WTC11 (cell line): Measurements from ENCODE around the gene C9orf72. TPM values are rescaled to one million over a fixed set of nuclear protein-coding genes. Genes with fewer than 3 reads are reported as not detected.

Experiments
- ATAC-seq: fragments of 200-7000 bp; cut with Tn5 transposase; 2 replicates; pipeline ENCODE4 v1.10.0; 2021; ENCODE audit warnings: mild to moderate bottlenecking, moderate library complexity
- CTCF ChIA-PET: fragments of 300-600 bp; sonication (Branson Sonifier 250); formaldehyde crosslinking; loops from one replicate; lab custom pipeline; 2021; ENCODE audit warnings: antibody characterized with exemption; lab: Charles Lee
- POLR2A ChIA-PET: fragments of 350-600 bp; sonication (Branson Sonifier 250); formaldehyde crosslinking; loops from one replicate; lab custom pipeline; 2021; ENCODE audit warnings: antibody characterized with exemption; lab: Charles Lee
- DNase-seq: peaks from one replicate; pipeline ENCODE4 v3.0.0; 2021; ENCODE audit warnings: low spot score
- H3K27ac Mint-ChIP-seq: 2 replicates; pipeline ENCODE4 v1.8.0; 2021; ENCODE audit warnings: mixed read lengths
- H3K27me3 Mint-ChIP-seq: 2 replicates; pipeline ENCODE4 v1.8.0; 2021; ENCODE audit warnings: low read depth, mild to moderate bottlenecking, moderate library complexity, mixed read lengths
- H3K36me3 Mint-ChIP-seq: 2 replicates; pipeline ENCODE4 v1.8.0; 2021; ENCODE audit warnings: mixed read lengths
- H3K4me1 Mint-ChIP-seq: 2 replicates; pipeline ENCODE4 v1.8.0; 2022; ENCODE audit warnings: mixed read lengths
- H3K4me3 Mint-ChIP-seq: 2 replicates; pipeline ENCODE4 v1.8.0; 2021; ENCODE audit warnings: mild to moderate bottlenecking, moderate library complexity, mixed read lengths
- H3K9me3 Mint-ChIP-seq: 2 replicates; pipeline ENCODE4 v1.8.0; 2021; ENCODE audit warnings: mixed read lengths
- ATF2 ChIP-seq: sonication (generic); formaldehyde crosslinking; IDR thresholded peaks from 2 replicates; pipeline ENCODE4 v1.8.1; 2022; ENCODE audit warnings: low read depth, missing genetic modification reagents, borderline replicate concordance
- CREM ChIP-seq: sonication (generic); formaldehyde crosslinking; IDR thresholded peaks from 2 replicates; pipeline ENCODE4 v1.8.1; 2022; ENCODE audit warnings: mild to moderate bottlenecking, missing genetic modification reagents, moderate library complexity
- CTCF ChIP-seq: fragments of 200-600 bp; IDR thresholded peaks from 2 replicates; pipeline ENCODE4 v1.8.0; 2022; ENCODE audit warnings: antibody characterized with exemption
- EMX1 ChIP-seq: fragments of 250-450 bp; sonication (Bioruptor Pico); IDR thresholded peaks from 2 replicates; pipeline ENCODE4 v1.8.0; 2021; ENCODE audit warnings: mild to moderate bottlenecking
- ESRRA ChIP-seq: sonication (generic); formaldehyde crosslinking; IDR thresholded peaks from 2 replicates; pipeline ENCODE4 v1.8.1; 2022; ENCODE audit warnings: mild to moderate bottlenecking, missing genetic modification reagents, borderline replicate concordance
- FOXJ3 ChIP-seq: sonication (generic); formaldehyde crosslinking; IDR thresholded peaks from 2 replicates; pipeline ENCODE4 v1.9.0; 2021; ENCODE audit warnings: missing genetic modification reagents, mild to moderate bottlenecking, borderline replicate concordance
- FOXP1 ChIP-seq: sonication (generic); formaldehyde crosslinking; IDR thresholded peaks from 2 replicates; pipeline ENCODE4 v1.8.0; 2022; ENCODE audit warnings: missing genetic modification reagents, mild to moderate bottlenecking, moderate library complexity, borderline replicate concordance
- IRF2 ChIP-seq: sonication (generic); formaldehyde crosslinking; IDR thresholded peaks from 2 replicates; pipeline ENCODE4 v1.8.0; 2022; ENCODE audit warnings: low read depth, missing genetic modification reagents, borderline replicate concordance
- JUN ChIP-seq: sonication (generic); formaldehyde crosslinking; IDR thresholded peaks from 2 replicates; pipeline ENCODE4 v1.8.0; 2023; ENCODE audit warnings: mild to moderate bottlenecking, missing genetic modification reagents
- RELA ChIP-seq: sonication (generic); formaldehyde crosslinking; IDR thresholded peaks from 2 replicates; pipeline ENCODE4 v1.8.1; 2022; ENCODE audit warnings: missing genetic modification reagents, mild to moderate bottlenecking, borderline replicate concordance
- RORB ChIP-seq: fragments of 250-450 bp; sonication (Bioruptor Pico); IDR thresholded peaks from 2 replicates; pipeline ENCODE4 v1.9.0; 2021; ENCODE audit warnings: mild to moderate bottlenecking
- SMAD3 ChIP-seq: sonication (generic); formaldehyde crosslinking; IDR thresholded peaks from 2 replicates; pipeline ENCODE4 v1.8.0; 2022; ENCODE audit warnings: missing genetic modification reagents, mild to moderate bottlenecking, borderline replicate concordance
- SP1 ChIP-seq: sonication (generic); formaldehyde crosslinking; conservative IDR thresholded peaks from 2 replicates; pipeline ENCODE4 v1.8.1; 2022; ENCODE audit warnings: missing genetic modification reagents
- TCF7 ChIP-seq: sonication (generic); formaldehyde crosslinking; IDR thresholded peaks from 2 replicates; pipeline ENCODE4 v1.8.0; 2022; ENCODE audit warnings: mild to moderate bottlenecking, low read depth, missing genetic modification reagents, moderate library complexity
- TEAD1 ChIP-seq: sonication (generic); formaldehyde crosslinking; IDR thresholded peaks from 2 replicates; pipeline ENCODE4 v1.8.0; 2022; ENCODE audit warnings: mild to moderate bottlenecking, missing genetic modification reagents
- ZNF396 ChIP-seq: fragments of 250-450 bp; sonication (Bioruptor Pico); IDR thresholded peaks from 2 replicates; pipeline ENCODE4 v1.8.0; 2021; ENCODE audit warnings: mild to moderate bottlenecking, moderate library complexity, borderline replicate concordance
- ZNF416 ChIP-seq: fragments of 250-450 bp; sonication (Bioruptor Pico); IDR thresholded peaks from 2 replicates; pipeline ENCODE4 v1.9.0; 2021; ENCODE audit warnings: mild to moderate bottlenecking, inconsistent platforms
- ZNF423 ChIP-seq: fragments of 250-450 bp; sonication (Bioruptor Pico); IDR thresholded peaks from 2 replicates; pipeline ENCODE4 v2.1.2; 2022; ENCODE audit warnings: mild to moderate bottlenecking, moderate library complexity
- total RNA-seq: library from RNA; stranded (reverse); gene quantifications from 3 replicates; pipeline ENCODE4 v1.2.3, GENCODE V29; 2021
- TF ChIP-seq, protein P1 (sequence below): fragments of 250-450 bp; sonication (Bioruptor Pico); IDR thresholded peaks from 2 replicates; pipeline ENCODE4 v2.1.2; 2022; ENCODE audit warnings: mild to moderate bottlenecking, moderate library complexity
- TF ChIP-seq, protein P2 (sequence below): sonication (generic); formaldehyde crosslinking; IDR thresholded peaks from 2 replicates; pipeline ENCODE4 v1.8.0; 2022; ENCODE audit warnings: mild to moderate bottlenecking, missing genetic modification reagents
- TF ChIP-seq, protein P3 (sequence below): fragments of 250-450 bp; sonication (Bioruptor Pico); IDR thresholded peaks from 2 replicates; pipeline ENCODE4 v1.9.0; 2021; ENCODE audit warnings: mild to moderate bottlenecking, borderline replicate concordance
- TF ChIP-seq, protein P4 (sequence below): sonication (generic); formaldehyde crosslinking; IDR thresholded peaks from 2 replicates; pipeline ENCODE4 v1.8.0; 2023; ENCODE audit warnings: mild to moderate bottlenecking, missing genetic modification reagents
- TF ChIP-seq, protein P5 (sequence below): sonication (generic); formaldehyde crosslinking; IDR thresholded peaks from 2 replicates; pipeline ENCODE4 v1.8.0; 2022; ENCODE audit warnings: mild to moderate bottlenecking, missing genetic modification reagents

C9orf72 gene
- total RNA-seq, 1 experiment from 2014 or later = 21.5 TPM

- TF ChIP-seq FOXJ3 (CRISPR knock-in tag) = no peak
- no peak for TF ChIP-seq TEAD1
- no peak for TF ChIP-seq CREM (CRISPR knock-in tag)
- TF ChIP-seq SMAD3 (CRISPR knock-in tag) = no peak
- no peak for TF ChIP-seq ZNF396 (CRISPR knock-in tag)
- no peak for TF ChIP-seq EMX1 (CRISPR knock-in tag)
- TF ChIP-seq, protein P1, sequence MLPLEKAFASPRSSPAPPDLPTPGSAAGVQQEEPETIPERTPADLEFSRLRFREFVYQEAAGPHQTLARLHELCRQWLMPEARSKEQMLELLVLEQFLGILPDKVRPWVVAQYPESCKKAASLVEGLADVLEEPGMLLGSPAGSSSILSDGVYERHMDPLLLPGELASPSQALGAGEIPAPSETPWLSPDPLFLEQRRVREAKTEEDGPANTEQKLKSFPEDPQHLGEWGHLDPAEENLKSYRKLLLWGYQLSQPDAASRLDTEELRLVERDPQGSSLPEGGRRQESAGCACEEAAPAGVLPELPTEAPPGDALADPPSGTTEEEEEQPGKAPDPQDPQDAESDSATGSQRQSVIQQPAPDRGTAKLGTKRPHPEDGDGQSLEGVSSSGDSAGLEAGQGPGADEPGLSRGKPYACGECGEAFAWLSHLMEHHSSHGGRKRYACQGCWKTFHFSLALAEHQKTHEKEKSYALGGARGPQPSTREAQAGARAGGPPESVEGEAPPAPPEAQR (CRISPR knock-in tag) = no peak
- TF ChIP-seq ATF2 (CRISPR knock-in tag) = no peak
- TF ChIP-seq JUN (CRISPR knock-in tag) = no peak
- TF ChIP-seq IRF2 (CRISPR knock-in tag) = no peak
- TF ChIP-seq ZNF423 (CRISPR knock-in tag) = no peak
- TF ChIP-seq RORB = no peak
- no peak for TF ChIP-seq SP1 (CRISPR knock-in tag)
- TF ChIP-seq, all 79 proteins: peak for 0
Observed at GRCh38 chr9:27523141-27523540, 50.1 kb downstream of the C9orf72 start (continued).

DNA sequence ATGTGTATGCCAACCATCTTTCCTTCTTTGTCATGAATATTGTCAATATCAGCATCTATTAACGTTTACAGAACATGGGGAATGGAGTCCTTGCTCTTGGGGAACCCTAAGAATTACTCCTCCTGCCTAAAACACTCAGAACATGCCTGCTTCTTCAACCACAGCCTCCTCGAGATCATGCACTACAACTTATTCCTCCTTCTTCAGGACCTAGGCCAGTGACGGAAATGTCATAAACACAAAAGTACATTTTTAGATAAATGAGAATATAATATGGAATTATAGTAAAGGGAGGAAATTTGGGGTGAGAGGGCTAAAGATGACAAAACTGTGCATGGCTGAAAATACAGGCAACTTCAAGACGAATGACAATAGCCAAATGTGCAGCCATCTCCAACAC, 52.3 kb downstream of the C9orf72 start:
- Mint-ChIP-seq H3K27ac (no peak overlapping the region), H3K27me3 (no peaks in the 10 kb centered on the region), H3K9me3 (no peaks in the 10 kb centered on the region), H3K36me3 (peaks cover 5% of the 10 kb centered on the region; the same call in 1 of the 2 replicates), H3K4me1 (peaks cover 62% of the 10 kb centered on the region), H3K4me3 (no peak overlapping the region)
- ChIA-PET POLR2A (no interaction called here), CTCF (no interaction called here)
- DNase-seq = no peak
- no peak for ATAC-seq
- TF ChIP-seq, protein P2, sequence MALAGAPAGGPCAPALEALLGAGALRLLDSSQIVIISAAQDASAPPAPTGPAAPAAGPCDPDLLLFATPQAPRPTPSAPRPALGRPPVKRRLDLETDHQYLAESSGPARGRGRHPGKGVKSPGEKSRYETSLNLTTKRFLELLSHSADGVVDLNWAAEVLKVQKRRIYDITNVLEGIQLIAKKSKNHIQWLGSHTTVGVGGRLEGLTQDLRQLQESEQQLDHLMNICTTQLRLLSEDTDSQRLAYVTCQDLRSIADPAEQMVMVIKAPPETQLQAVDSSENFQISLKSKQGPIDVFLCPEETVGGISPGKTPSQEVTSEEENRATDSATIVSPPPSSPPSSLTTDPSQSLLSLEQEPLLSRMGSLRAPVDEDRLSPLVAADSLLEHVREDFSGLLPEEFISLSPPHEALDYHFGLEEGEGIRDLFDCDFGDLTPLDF (CRISPR knock-in tag) = no peak
- TF ChIP-seq FOXP1 (CRISPR knock-in tag) = no peak
- TF ChIP-seq, protein P3, sequence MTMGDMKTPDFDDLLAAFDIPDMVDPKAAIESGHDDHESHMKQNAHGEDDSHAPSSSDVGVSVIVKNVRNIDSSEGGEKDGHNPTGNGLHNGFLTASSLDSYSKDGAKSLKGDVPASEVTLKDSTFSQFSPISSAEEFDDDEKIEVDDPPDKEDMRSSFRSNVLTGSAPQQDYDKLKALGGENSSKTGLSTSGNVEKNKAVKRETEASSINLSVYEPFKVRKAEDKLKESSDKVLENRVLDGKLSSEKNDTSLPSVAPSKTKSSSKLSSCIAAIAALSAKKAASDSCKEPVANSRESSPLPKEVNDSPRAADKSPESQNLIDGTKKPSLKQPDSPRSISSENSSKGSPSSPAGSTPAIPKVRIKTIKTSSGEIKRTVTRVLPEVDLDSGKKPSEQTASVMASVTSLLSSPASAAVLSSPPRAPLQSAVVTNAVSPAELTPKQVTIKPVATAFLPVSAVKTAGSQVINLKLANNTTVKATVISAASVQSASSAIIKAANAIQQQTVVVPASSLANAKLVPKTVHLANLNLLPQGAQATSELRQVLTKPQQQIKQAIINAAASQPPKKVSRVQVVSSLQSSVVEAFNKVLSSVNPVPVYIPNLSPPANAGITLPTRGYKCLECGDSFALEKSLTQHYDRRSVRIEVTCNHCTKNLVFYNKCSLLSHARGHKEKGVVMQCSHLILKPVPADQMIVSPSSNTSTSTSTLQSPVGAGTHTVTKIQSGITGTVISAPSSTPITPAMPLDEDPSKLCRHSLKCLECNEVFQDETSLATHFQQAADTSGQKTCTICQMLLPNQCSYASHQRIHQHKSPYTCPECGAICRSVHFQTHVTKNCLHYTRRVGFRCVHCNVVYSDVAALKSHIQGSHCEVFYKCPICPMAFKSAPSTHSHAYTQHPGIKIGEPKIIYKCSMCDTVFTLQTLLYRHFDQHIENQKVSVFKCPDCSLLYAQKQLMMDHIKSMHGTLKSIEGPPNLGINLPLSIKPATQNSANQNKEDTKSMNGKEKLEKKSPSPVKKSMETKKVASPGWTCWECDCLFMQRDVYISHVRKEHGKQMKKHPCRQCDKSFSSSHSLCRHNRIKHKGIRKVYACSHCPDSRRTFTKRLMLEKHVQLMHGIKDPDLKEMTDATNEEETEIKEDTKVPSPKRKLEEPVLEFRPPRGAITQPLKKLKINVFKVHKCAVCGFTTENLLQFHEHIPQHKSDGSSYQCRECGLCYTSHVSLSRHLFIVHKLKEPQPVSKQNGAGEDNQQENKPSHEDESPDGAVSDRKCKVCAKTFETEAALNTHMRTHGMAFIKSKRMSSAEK = no peak
- TF ChIP-seq CREM (CRISPR knock-in tag) = no peak
- TF ChIP-seq ESRRA (CRISPR knock-in tag) = no peak
- TF ChIP-seq, protein P4, sequence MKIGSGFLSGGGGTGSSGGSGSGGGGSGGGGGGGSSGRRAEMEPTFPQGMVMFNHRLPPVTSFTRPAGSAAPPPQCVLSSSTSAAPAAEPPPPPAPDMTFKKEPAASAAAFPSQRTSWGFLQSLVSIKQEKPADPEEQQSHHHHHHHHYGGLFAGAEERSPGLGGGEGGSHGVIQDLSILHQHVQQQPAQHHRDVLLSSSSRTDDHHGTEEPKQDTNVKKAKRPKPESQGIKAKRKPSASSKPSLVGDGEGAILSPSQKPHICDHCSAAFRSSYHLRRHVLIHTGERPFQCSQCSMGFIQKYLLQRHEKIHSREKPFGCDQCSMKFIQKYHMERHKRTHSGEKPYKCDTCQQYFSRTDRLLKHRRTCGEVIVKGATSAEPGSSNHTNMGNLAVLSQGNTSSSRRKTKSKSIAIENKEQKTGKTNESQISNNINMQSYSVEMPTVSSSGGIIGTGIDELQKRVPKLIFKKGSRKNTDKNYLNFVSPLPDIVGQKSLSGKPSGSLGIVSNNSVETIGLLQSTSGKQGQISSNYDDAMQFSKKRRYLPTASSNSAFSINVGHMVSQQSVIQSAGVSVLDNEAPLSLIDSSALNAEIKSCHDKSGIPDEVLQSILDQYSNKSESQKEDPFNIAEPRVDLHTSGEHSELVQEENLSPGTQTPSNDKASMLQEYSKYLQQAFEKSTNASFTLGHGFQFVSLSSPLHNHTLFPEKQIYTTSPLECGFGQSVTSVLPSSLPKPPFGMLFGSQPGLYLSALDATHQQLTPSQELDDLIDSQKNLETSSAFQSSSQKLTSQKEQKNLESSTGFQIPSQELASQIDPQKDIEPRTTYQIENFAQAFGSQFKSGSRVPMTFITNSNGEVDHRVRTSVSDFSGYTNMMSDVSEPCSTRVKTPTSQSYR (CRISPR knock-in tag) = no peak
- TF ChIP-seq ZNF416 (CRISPR knock-in tag) = no peak
- TF ChIP-seq CTCF = no peak
- TF ChIP-seq TCF7 (CRISPR knock-in tag) = no peak
- no peak for TF ChIP-seq RELA (CRISPR knock-in tag)
- TF ChIP-seq, protein P5, sequence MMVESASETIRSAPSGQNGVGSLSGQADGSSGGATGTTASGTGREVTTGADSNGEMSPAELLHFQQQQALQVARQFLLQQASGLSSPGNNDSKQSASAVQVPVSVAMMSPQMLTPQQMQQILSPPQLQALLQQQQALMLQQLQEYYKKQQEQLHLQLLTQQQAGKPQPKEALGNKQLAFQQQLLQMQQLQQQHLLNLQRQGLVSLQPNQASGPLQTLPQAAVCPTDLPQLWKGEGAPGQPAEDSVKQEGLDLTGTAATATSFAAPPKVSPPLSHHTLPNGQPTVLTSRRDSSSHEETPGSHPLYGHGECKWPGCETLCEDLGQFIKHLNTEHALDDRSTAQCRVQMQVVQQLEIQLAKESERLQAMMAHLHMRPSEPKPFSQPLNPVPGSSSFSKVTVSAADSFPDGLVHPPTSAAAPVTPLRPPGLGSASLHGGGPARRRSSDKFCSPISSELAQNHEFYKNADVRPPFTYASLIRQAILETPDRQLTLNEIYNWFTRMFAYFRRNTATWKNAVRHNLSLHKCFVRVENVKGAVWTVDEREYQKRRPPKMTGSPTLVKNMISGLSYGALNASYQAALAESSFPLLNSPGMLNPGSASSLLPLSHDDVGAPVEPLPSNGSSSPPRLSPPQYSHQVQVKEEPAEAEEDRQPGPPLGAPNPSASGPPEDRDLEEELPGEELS (CRISPR knock-in tag) = no peak
